ENCODE measurements around the gene B3GNT4. TPM values are rescaled to one million over a fixed set of nuclear protein-coding genes. Genes with fewer than 3 reads are reported as not detected.

B3GNT4 gene
- total and polyA plus RNA-seq, 2 of the 4 experiments (the other 2 are of a cell fraction): 0.18 to 0.53 TPM

GRCh38 chr12:122226366-122227125, 23.0 kb downstream of the B3GNT4 start:
- Histone ChIP-seq H3K9ac (ENCODE audit: low read depth, low read length) (no peak overlapping the region), H3K9me1 (ENCODE audit: insufficient read depth, low read length) (peaks cover 11% of the 10 kb centered on the region; the same call in 1 of the 2 replicates), H3K4me3 (ENCODE audit: insufficient read depth, low read depth, low read length) (peak overlapping the region; percentile 15), H2BK20ac (ENCODE audit: low read depth, low read length) (no peak overlapping the region), H2AK5ac (ENCODE audit: low read depth, low read length) (no peak overlapping the region), H3K27ac (ENCODE audit: insufficient read depth, low read length) (no peak overlapping the region), H2BK15ac (ENCODE audit: low read depth, low read length) (no peak overlapping the region), H3K4me2 (ENCODE audit: low read depth, low read length) (peak overlapping the region; percentile 68), H3K23ac (ENCODE audit: low read depth, low read length) (no peak overlapping the region), H3K79me1 (ENCODE audit: low read depth in 1 of 2, low read length in 2 of 2) (peaks cover 17 to 25% of the 10 kb centered on the region in 2 experiments), H3K14ac (replicated peaks; ENCODE audit: low read depth, low read length) (no peak overlapping the region), H3K4me1 (ENCODE audit: control insufficient read depth, insufficient read depth, low read length) (peaks cover 10% of the 10 kb centered on the region), H2BK5ac (ENCODE audit: low read depth, low read length, poor library complexity, severe bottlenecking) (no peak overlapping the region), H3K36me3 (ENCODE audit: control insufficient read depth, insufficient read depth, low read length) (peaks cover 17% of the 10 kb centered on the region), H4K91ac (ENCODE audit: insufficient read depth, low read depth, low read length) (no peak overlapping the region), H4K5ac (ENCODE audit: low read depth, low read length) (no peak overlapping the region), H3K18ac (ENCODE audit: low read depth, low read length) (no peak overlapping the region), H3K9me3 (ENCODE audit: control insufficient read depth, insufficient read depth, low read length) (no peaks in the 10 kb centered on the region), H2BK120ac (ENCODE audit: low read depth, low read length) (no peak overlapping the region), H2AK9ac (replicated peaks; ENCODE audit: low read depth, low read length, poor library complexity) (no peak overlapping the region), H3K4ac (ENCODE audit: low read depth, low read length) (no peak overlapping the region), H4K8ac (ENCODE audit: low read depth in 2 of 2, low read length in 2 of 2) (no peak overlapping the region), H3K27me3 (ENCODE audit: control insufficient read depth, insufficient read depth, low read length) (no peaks in the 10 kb centered on the region), H2AFZ (replicated peaks; ENCODE audit: low read length, poor library complexity) (peak overlapping the region; percentile 88), H3K56ac (ENCODE audit: extremely low read depth, insufficient read depth, low read length) (no peak overlapping the region), H4K20me1 (ENCODE audit: insufficient read depth, low read length) (peaks cover 11% of the 10 kb centered on the region)
- BruUV-seq (replicated peaks): no TSS peak
- CTCF ChIA-PET: no interaction called here
- in situ Hi-C loops (cut with MboI; ENCODE audit: low sequenced_read_pairs) (no loop called here), intact Hi-C loops (cut with micrococcal nuclease) (no loop called here), dilution Hi-C loops (cut with HindIII; ENCODE audit: low sequenced_read_pairs, unreplicated experiment) (no loop called here)
- ATAC-seq (ENCODE audit: low read depth) (no peak), DNase-seq (no peak)
- POLR2A ChIA-PET (ENCODE audit: unreplicated experiment): no interaction called here
- WGBS, 2 experiments (ENCODE audit: extremely low coverage in 2 of 2, insufficient read length in 1 of 2): 8% methylated on average over 28 of the region's 55 CpGs; no CpG with 5 or more reads in 1 of the 2 experiments
- TF ChIP-seq CTCF (conservative IDR thresholded peaks at IDR 0.05; ENCODE audit: low read depth, low read length) (no peak), CEBPB (IDR thresholded peaks at IDR 0.05; ENCODE audit: low read depth, low read length) (no peak), BHLHE40 (IDR thresholded peaks at IDR 0.05; ENCODE audit: low read depth, low read length) (peak; percentile 51), POLR2A (IDR thresholded peaks at IDR 0.05; ENCODE audit: low read depth, low read length) (no peak), SMC3 (IDR thresholded peaks at IDR 0.05; ENCODE audit: low read depth, low read length) (no peak), CHD1 (IDR thresholded peaks at IDR 0.05; ENCODE audit: low read depth, low read length) (no peak), MXI1 (IDR thresholded peaks at IDR 0.05; ENCODE audit: borderline replicate concordance, low read depth, low read length) (peak; percentile 99), USF2 (IDR thresholded peaks at IDR 0.05; ENCODE audit: low read depth, low read length) (peak; percentile 75), MAFK (IDR thresholded peaks at IDR 0.05; ENCODE audit: low read depth, low read length) (no peak)

Data from IMR-90 (cell line).